PC-9 (cell line): ENCODE results near the gene NKX2-1.

Source experiments
- CTCF ChIP-seq: fragments of 200-600 bp; sonication (generic); conservative IDR thresholded peaks from 2 replicates; pipeline ENCODE4 v1.6.1; 2017; ENCODE audit warnings: mixed run types, antibody characterized with exemption, mild to moderate bottlenecking, moderate library complexity
- EZH2 ChIP-seq: fragments of 200-600 bp; sonication (generic); IDR thresholded peaks from 2 replicates; pipeline ENCODE4 v1.8.0; 2017; ENCODE audit warnings: antibody characterized with exemption, low read depth

GRCh38 chr14:36504771-36505175 is 15.3 kb downstream of the NKX2-1 start:
- TF ChIP-seq CTCF (no peak), EZH2 (no peak)
